Ascending aorta (tissue), 2 donors: ENCODE data around the gene MAML2. TPM values are rescaled to one million over a fixed set of nuclear protein-coding genes. Genes with fewer than 3 reads are reported as not detected.

Experiments used
- DNase-seq, 2 donors: peaks; one replicate each; pipeline ENCODE4 v3.0.0-alpha.2; 2019; ENCODE audit warnings: low spot score in 2 of 2
- H3K27ac ChIP-seq, 2 donors: fragments of 200-600 bp; sonication (generic); one replicate each; pipeline ENCODE4 v1.5.1; 2016 to 2017; ENCODE audit warnings: mild to moderate bottlenecking in 1 of 2
- H3K27me3 ChIP-seq: fragments of 200-600 bp; sonication (generic); one replicate; pipeline ENCODE4 v1.5.1; 2017
- H3K36me3 ChIP-seq, 2 donors: fragments of 200-600 bp; sonication (generic); one replicate each; pipeline ENCODE4 v1.5.1; 2016
- H3K4me1 ChIP-seq, 2 donors: fragments of 200-600 bp; sonication (generic); one replicate each; pipeline ENCODE4 v1.5.1; 2016 to 2017; ENCODE audit warnings: mild to moderate bottlenecking in 1 of 2
- H3K4me3 ChIP-seq, 2 donors: fragments of 200-600 bp; sonication (generic); one replicate each; pipeline ENCODE4 v1.5.1; 2016 to 2017; ENCODE audit warnings: mild to moderate bottlenecking in 1 of 2
- H3K9me3 ChIP-seq, 2 donors: fragments of 200-600 bp; sonication (generic); one replicate each; pipeline ENCODE4 v1.5.1; 2016
- intact Hi-C: fragments of 100-400 bp; cut with DNase I; formaldehyde crosslinking; loops from one replicate; pipeline ENCODE4 v1.15.1; 2023
- total RNA-seq: library from RNA; depleted of rRNA; stranded (reverse); fragments of >200 nt; gene quantifications from one replicate; pipeline ENCODE4 v1.1.0, GENCODE V29; 2016
- TF ChIP-seq, protein P1 (sequence below), 3 experiments: fragments of 200-600 bp in 2 of 3; fragments of 450-650 bp in 1 of 3; sonication (generic) in 2 of 3; IDR thresholded peaks; one replicate each; pipeline ENCODE4 v1.5.1; 2016 to 2019; ENCODE audit warnings: antibody characterized with exemption in 3 of 3, mild to moderate bottlenecking in 1 of 3, moderate library complexity in 1 of 3

The MAML2 gene
- total RNA-seq, 1 donor from 2014 or later, result 13.2 TPM

GRCh38 chr11:96152623-96153022, 190.4 kb downstream of the MAML2 start:
- Histone ChIP-seq H3K9me3 (no peaks in the 10 kb centered on the region), H3K4me1 (peaks cover 0 to 41% of the 10 kb centered on the region in 2 donors), H3K36me3 (no peaks in the 10 kb centered on the region), H3K4me3 (no peak overlapping the region), H3K27ac (no peak overlapping the region), H3K27me3 (no peaks in the 10 kb centered on the region)
- intact Hi-C loops, result no loop called here
- TF ChIP-seq, protein P1, sequence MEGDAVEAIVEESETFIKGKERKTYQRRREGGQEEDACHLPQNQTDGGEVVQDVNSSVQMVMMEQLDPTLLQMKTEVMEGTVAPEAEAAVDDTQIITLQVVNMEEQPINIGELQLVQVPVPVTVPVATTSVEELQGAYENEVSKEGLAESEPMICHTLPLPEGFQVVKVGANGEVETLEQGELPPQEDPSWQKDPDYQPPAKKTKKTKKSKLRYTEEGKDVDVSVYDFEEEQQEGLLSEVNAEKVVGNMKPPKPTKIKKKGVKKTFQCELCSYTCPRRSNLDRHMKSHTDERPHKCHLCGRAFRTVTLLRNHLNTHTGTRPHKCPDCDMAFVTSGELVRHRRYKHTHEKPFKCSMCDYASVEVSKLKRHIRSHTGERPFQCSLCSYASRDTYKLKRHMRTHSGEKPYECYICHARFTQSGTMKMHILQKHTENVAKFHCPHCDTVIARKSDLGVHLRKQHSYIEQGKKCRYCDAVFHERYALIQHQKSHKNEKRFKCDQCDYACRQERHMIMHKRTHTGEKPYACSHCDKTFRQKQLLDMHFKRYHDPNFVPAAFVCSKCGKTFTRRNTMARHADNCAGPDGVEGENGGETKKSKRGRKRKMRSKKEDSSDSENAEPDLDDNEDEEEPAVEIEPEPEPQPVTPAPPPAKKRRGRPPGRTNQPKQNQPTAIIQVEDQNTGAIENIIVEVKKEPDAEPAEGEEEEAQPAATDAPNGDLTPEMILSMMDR (IDR thresholded peaks at IDR 0.05), result no peak
- DNase-seq, result no peak

DNA sequence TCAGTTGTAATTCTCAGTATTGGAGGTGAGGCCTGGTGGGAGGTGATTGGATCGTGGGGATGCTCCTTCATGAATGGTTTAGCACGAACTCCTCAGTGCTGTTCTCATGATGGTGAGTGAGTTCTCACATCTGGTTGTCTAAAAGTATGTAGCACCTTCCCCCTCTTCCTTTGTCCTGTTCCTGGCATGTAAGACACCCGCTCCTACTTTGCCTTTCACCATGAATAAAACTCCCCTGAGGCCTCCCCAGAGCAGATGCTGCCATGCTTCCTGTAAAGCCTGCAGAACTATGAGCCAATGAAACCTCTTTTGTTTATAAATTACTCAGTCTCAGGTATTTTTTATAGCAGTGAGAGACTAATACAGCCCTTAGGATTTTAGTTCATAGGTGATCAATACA, 191.5 kb downstream of the MAML2 start:
- intact Hi-C loops, result no loop called here
- Histone ChIP-seq H3K27ac (no peak overlapping the region), H3K4me1 (peaks cover 0 to 31% of the 10 kb centered on the region in 2 donors)

GRCh38 chr11:96150609-96151008, 192.4 kb downstream of the MAML2 start:
- Histone ChIP-seq H3K4me3 (no peak overlapping the region), H3K36me3 (no peaks in the 10 kb centered on the region), H3K27ac (no peak overlapping the region), H3K4me1 (peaks cover 0 to 22% of the 10 kb centered on the region in 2 donors), H3K27me3 (no peaks in the 10 kb centered on the region), H3K9me3 (no peaks in the 10 kb centered on the region)
- TF ChIP-seq, protein P1 (IDR thresholded peaks at IDR 0.05), result no peak
- intact Hi-C loops, result no loop called here
- DNase-seq, result no peak

More for the DNA sequence above, 191.5 kb downstream of the MAML2 start:
- H3K27me3 ChIP-seq, result no peaks in the 10 kb centered on the region
- no peaks in the 10 kb centered on the region for H3K36me3 ChIP-seq
- no peak overlapping the region for H3K4me3 ChIP-seq
- TF ChIP-seq, protein P1 (IDR thresholded peaks at IDR 0.05), result no peak
- no peak for DNase-seq
- no peaks in the 10 kb centered on the region for H3K9me3 ChIP-seq

DNA sequence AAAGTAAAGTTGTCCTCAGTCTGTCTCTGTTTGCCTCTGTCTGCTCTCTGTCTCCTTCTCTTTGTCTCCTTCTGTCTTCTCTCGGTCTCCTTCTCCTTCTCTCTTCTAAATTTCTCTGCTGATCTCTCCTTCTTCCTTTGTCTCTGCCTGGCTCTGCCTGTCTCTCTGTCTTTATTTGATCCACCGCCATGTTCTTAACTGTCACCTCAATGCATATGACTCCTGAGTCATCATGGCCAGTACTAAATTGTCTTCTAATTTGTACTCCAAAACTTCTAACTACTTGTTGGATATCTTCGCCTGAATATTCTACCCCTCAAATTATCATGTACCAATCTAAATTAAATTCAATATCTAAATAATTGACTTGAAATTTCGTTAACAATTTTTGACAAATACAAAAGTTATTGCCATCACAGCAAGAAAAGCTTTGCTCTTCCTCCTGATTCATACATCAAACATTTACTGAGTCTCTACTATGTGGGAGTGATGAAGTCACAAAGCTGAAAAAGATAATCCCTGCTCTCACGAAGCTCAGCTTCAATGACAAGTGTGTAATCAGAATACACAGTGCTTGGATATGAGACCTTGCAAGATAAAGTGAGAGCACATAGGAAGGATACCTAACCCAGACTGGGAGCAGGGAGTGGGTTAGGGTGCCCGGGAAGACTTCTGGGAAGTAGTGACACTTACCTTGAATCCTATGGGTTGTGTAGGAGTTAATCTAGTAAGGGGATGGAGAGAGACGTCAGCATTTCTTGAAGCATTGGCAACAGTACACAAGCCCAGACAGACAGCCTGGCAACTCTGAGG, 193.0 kb downstream of the MAML2 start:
- TF ChIP-seq, protein P1 (IDR thresholded peaks at IDR 0.05), result no peak
- Histone ChIP-seq H3K4me1 (peaks cover 0 to 16% of the 10 kb centered on the region in 2 donors), H3K27me3 (no peaks in the 10 kb centered on the region), H3K9me3 (no peaks in the 10 kb centered on the region), H3K27ac (no peak overlapping the region), H3K4me3 (no peak overlapping the region), H3K36me3 (no peaks in the 10 kb centered on the region)
- intact Hi-C loops, result no loop called here
- DNase-seq, result no peak

GRCh38 chr11:96147906-96148486, 195.0 kb downstream of the MAML2 start:
- intact Hi-C loops, result no loop called here

More at GRCh38 chr11:96147906-96148486, 195.0 kb downstream of the MAML2 start:
- H3K27me3 ChIP-seq, result no peaks in the 10 kb centered on the region
- H3K4me1 ChIP-seq, result peaks cover 0 to 7% of the 10 kb centered on the region in 2 donors
- H3K9me3 ChIP-seq, result no peaks in the 10 kb centered on the region
- no peak overlapping the region for H3K4me3 ChIP-seq
- no peak for DNase-seq
- no peaks in the 10 kb centered on the region for H3K36me3 ChIP-seq
- no peak overlapping the region for H3K27ac ChIP-seq
- TF ChIP-seq, protein P1 (IDR thresholded peaks at IDR 0.05), result no peak
